ENCODE data around the gene LAIR2.

LAIR2 gene, protein sequence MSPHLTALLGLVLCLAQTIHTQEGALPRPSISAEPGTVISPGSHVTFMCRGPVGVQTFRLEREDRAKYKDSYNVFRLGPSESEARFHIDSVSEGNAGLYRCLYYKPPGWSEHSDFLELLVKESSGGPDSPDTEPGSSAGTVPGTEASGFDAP

DNA sequence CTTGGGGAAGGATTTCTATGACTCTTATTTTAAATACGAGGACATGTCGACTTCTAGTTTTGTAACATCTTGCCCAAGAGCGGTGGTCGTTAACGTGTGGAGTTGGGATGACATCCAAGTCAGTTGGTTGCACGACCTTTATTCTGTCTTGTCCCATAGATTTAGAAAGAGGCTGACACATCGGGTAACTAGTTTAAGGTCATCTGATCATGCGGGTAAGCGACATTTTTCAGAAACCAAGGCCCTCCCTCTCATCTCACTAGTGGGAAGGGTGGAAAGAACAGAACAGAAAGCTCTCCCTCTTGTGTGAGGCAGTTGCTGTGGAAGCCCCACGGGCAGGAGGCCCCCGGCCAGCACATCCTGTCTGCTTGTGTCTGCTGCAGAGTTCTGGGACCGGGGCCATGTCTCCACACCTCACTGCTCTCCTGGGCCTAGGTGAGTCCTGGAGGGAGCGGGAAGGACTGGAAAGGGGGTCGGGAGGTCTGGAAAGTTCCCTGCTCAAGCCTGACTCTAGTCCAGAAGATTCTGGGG is at the start of gene LAIR2:
LAIR2 (plus strand) TSS at position 314 of the 531 bp plus-strand sequence; CDS start at position 402, 88 bp downstream.
- no peaks in the 10 kb centered on the region for H3K4me1 ChIP-seq (ENCODE audit: control insufficient read depth in 1 of 2, insufficient read depth in 1 of 2, low read depth in 1 of 2, low read length in 1 of 2)
- peaks cover 89% of the 10 kb centered on the region for H3K27me3 ChIP-seq
- H3K9me3 ChIP-seq = no peaks in the 10 kb centered on the region
- H3K36me3 ChIP-seq = no peaks in the 10 kb centered on the region
- H3K4me3 ChIP-seq (ENCODE audit: low read depth in 1 of 2, low read length in 1 of 2) = no peak within 1 kb of the TSS
- no peak within 1 kb of the TSS for H3K27ac ChIP-seq
- no peak for TF ChIP-seq CTCF (IDR thresholded peaks at IDR 0.05)

- no peak overlapping the region for H3K4me3 ChIP-seq (ENCODE audit: low read depth in 1 of 2, low read length in 1 of 2)
- no peak for TF ChIP-seq CTCF (IDR thresholded peaks at IDR 0.05)
- peaks cover 82% of the 10 kb centered on the region for H3K36me3 ChIP-seq
- peaks cover 18 to 23% of the 10 kb centered on the region in 2 experiments for H3K4me1 ChIP-seq (ENCODE audit: control insufficient read depth in 1 of 2, insufficient read depth in 1 of 2, low read depth in 1 of 2, low read length in 1 of 2)
- no peaks in the 10 kb centered on the region for H3K27me3 ChIP-seq
- no peaks in the 10 kb centered on the region for H3K9me3 ChIP-seq
- no peak overlapping the region for H3K27ac ChIP-seq
These were observed 48.5 kb upstream of the LAIR2 start for GRCh38 chr19:54453921-54454780.

DNA sequence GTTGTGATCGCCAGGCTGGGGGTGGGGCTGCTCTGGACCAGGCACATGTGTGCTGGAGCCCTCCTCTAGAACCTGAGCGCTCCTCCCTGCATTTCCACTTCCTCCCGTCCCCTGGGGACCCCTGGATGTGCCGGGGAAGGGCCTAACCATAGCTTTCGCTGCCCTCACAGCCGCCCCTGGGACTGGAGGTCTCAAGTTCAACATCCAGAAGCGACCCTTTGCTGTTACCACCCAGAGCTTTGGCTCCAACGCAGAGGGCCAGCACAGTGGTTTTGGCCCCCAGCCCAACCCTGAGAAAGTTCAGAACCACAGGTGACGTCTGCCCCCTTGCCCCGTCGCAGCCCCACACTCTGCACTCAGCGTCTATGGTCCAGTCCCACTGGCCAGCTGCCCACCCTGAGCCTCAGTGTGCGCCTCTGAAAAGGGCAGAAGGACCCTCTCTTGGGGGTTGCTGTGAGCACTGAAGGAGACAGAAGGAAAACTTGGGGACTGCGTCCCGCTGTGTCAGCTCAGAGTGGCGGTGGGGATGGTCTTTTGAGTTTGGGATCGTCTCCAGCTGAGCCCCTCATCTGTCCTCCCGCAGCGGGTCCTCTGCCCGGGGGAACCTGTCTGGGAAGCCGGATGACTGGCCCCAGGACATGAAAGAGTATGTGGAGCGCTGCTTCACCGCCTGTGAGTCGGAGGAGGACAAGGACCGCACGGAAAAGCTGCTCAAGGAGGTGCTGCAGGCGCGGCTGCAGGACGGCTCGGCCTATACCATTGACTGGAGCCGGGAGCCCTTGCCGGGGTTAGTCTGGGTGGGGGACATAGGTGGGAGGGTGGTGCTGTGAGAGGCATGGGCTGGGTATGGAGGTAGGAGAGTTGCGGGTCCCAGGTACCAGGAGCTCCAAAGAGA is 47.6 kb upstream of the LAIR2 start:
- Histone ChIP-seq H3K27ac (no peak overlapping the region), H3K4me3 (ENCODE audit: low read depth in 1 of 2, low read length in 1 of 2) (no peak overlapping the region), H3K9me3 (no peaks in the 10 kb centered on the region), H3K4me1 (ENCODE audit: control insufficient read depth in 1 of 2, insufficient read depth in 1 of 2, low read depth in 1 of 2, low read length in 1 of 2) (peaks cover 13 to 17% of the 10 kb centered on the region in 2 experiments), H3K27me3 (no peaks in the 10 kb centered on the region), H3K36me3 (peaks cover 91% of the 10 kb centered on the region)
- TF ChIP-seq CTCF (IDR thresholded peaks at IDR 0.05) = no peak

- Histone ChIP-seq H3K4me1 (ENCODE audit: control insufficient read depth in 1 of 2, insufficient read depth in 1 of 2, low read depth in 1 of 2, low read length in 1 of 2) (peaks cover 5 to 8% of the 10 kb centered on the region in 2 experiments), H3K36me3 (peaks cover 100% of the 10 kb centered on the region)
These were observed 46.7 kb upstream of the LAIR2 start for GRCh38 chr19:54455786-54456422.

More at GRCh38 chr19:54455786-54456422, 46.7 kb upstream of the LAIR2 start:
- TF ChIP-seq CTCF (IDR thresholded peaks at IDR 0.05) = no peak
- H3K27me3 ChIP-seq = no peaks in the 10 kb centered on the region
- no peak overlapping the region for H3K4me3 ChIP-seq (ENCODE audit: low read depth in 1 of 2, low read length in 1 of 2)
- H3K9me3 ChIP-seq = no peaks in the 10 kb centered on the region
- no peak overlapping the region for H3K27ac ChIP-seq

All from neutrophil (primary cell).